ENCODE measurements around the gene APOBEC3H. TPM values are rescaled to one million over a fixed set of nuclear protein-coding genes. Genes with fewer than 3 reads are reported as not detected.

Gene APOBEC3H
- total RNA-seq, 1 donor from 2014 or later: not detected

DNA sequence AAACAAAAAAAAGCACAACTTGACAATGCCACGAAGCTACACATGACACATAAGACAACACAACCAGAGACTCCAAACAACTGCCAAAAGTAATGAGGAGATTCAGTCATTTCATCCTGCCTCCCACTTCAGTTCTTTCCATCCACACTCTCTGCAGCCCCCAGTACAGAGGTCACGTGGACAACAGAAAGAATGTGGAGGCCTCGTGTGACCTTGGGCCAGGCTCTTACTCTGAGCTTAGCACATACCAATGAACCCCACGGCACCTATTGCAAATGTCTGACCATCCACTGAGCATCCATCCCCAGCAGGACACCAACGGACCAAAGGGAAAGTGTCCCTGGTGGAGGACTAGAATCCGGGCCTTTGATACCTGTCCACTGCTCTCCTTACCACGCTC, 42.9 kb downstream of the APOBEC3H start:
- Mint-ChIP-seq H3K4me1 (ENCODE audit: unreplicated experiment) (no peaks in the 10 kb centered on the region), H3K27ac (ENCODE audit: unreplicated experiment) (no peak overlapping the region), H3K4me3 (ENCODE audit: unreplicated experiment) (no peak overlapping the region)

DNA sequence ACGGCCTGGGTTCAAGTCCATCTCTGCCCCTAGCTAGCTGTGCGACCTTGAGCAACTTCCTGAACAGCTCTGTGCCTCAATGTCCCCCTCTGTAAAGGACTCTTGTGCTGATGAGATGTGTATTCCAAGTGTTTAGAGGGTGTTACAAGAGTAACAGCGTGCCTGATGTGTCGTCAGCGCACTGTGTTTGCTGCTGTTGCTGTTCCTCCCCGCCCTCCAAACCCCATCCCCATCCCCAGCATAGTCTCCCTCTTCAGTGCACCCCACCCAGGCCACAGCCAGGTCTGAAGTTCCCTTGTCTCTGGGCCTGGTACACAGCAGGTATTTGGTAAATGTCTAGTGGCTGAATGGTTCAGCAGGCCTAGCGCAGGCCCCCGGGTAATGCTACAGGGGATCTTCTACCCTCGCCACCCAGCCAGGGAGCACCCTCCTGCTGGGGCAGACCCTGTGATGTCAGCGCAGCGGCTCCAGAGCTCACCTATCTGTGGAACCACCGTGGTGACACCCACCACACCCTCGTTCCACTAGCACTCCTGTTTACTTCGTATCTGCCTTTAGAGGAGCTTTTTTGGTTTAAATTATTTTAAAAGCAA, 45.1 kb downstream of the APOBEC3H start:
- Mint-ChIP-seq H3K36me3 (ENCODE audit: low read depth, unreplicated experiment) (no peaks in the 10 kb centered on the region), H3K4me3 (ENCODE audit: unreplicated experiment) (no peak overlapping the region), H3K27me3 (ENCODE audit: unreplicated experiment) (peaks cover 5% of the 10 kb centered on the region), H3K27ac (ENCODE audit: unreplicated experiment) (no peak overlapping the region), H3K4me1 (ENCODE audit: unreplicated experiment) (no peaks in the 10 kb centered on the region), H3K9me3 (ENCODE audit: unreplicated experiment) (no peaks in the 10 kb centered on the region)
- TF ChIP-seq, protein P1, sequence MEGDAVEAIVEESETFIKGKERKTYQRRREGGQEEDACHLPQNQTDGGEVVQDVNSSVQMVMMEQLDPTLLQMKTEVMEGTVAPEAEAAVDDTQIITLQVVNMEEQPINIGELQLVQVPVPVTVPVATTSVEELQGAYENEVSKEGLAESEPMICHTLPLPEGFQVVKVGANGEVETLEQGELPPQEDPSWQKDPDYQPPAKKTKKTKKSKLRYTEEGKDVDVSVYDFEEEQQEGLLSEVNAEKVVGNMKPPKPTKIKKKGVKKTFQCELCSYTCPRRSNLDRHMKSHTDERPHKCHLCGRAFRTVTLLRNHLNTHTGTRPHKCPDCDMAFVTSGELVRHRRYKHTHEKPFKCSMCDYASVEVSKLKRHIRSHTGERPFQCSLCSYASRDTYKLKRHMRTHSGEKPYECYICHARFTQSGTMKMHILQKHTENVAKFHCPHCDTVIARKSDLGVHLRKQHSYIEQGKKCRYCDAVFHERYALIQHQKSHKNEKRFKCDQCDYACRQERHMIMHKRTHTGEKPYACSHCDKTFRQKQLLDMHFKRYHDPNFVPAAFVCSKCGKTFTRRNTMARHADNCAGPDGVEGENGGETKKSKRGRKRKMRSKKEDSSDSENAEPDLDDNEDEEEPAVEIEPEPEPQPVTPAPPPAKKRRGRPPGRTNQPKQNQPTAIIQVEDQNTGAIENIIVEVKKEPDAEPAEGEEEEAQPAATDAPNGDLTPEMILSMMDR (IDR thresholded peaks at IDR 0.05; ENCODE audit: unreplicated experiment): no peak
- DNase-seq (ENCODE audit: low spot score): no peak

More for the DNA sequence above, 42.9 kb downstream of the APOBEC3H start:
- TF ChIP-seq, protein P1 (IDR thresholded peaks at IDR 0.05; ENCODE audit: unreplicated experiment): no peak
- no peaks in the 10 kb centered on the region for H3K36me3 Mint-ChIP-seq (ENCODE audit: low read depth, unreplicated experiment)
- DNase-seq (ENCODE audit: low spot score): no peak
- peaks cover 7% of the 10 kb centered on the region for H3K27me3 Mint-ChIP-seq (ENCODE audit: unreplicated experiment)
- H3K9me3 Mint-ChIP-seq (ENCODE audit: unreplicated experiment): no peaks in the 10 kb centered on the region

DNA sequence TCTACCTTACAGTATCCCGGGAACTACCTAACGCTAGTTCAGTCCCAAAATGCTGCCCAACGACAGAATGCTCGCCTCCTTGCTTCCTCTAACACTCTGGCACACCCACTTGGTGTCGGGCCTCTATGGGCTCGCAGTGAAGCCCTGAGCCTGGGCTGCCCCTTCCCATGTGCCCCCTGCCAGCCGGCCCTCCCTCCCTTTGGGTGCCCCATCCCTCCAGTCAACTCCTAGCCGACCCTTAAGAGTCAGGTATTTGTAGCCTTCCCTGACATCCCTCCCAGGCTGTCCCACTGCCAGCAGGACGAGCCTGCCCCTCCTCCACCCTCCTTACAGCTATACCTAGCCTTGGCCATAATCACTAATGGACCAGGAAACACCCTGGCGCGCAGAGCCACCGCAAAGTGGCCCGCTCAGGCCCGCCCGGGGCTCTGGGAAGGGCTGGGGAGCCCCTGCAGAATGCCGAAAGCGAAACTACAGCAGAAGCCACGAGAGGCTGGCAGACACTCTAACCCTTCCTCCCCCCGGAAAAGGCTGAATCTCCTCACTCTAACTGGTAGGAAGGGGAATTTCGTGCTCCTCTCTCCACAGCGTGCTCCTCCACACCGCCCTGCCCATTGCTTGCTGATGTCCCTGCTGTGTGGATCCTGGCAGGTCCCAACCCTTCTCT, 47.2 kb downstream of the APOBEC3H start:
- no peak for DNase-seq (ENCODE audit: low spot score)
- Mint-ChIP-seq H3K4me1 (ENCODE audit: unreplicated experiment) (no peaks in the 10 kb centered on the region), H3K36me3 (ENCODE audit: low read depth, unreplicated experiment) (no peaks in the 10 kb centered on the region), H3K27me3 (ENCODE audit: unreplicated experiment) (peaks cover 5% of the 10 kb centered on the region), H3K4me3 (ENCODE audit: unreplicated experiment) (peak overlapping the region; percentile 63), H3K9me3 (ENCODE audit: unreplicated experiment) (no peaks in the 10 kb centered on the region), H3K27ac (ENCODE audit: unreplicated experiment) (no peak overlapping the region)
- TF ChIP-seq, protein P1 (IDR thresholded peaks at IDR 0.05; ENCODE audit: unreplicated experiment): no peak

DNA sequence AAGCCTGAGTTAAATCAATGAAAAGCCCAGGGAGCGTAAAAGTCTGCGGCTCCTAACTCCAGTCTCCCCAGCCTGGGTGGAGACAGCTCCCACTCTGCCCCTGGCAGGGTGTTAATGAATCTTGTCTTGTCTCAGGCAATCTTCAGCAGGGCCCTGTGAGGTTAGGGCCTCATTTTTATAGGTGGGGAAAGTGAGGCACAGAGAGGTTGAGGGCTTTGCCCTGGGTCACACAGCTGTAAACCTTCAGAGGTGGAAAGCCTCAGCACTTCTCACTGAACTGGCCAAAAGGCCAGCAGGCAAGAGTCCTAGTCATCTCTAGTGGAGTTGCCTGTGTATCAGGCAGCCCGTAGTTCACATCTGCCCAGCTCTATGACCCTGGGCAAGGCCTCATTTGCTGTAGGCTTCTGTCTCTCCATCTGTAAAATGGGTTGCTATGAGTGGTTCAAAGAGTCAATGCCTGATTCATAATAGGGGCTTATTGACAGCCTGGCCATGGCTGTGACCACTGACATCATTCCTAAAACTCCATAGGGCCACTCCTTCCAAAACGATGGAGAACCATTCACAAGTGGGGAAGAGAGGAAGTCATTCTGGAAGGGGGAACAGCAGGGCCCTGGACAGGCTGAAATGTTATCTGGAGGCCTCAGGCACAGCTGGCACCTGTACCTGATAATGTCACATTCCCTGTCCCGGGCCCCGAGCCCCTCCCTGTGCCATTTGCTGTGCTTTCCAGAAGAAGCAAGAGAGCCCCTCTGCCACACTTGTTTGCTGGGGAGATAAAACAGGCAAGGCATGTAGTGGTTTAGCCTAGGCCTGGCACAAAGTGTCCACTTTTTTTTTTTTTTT, 49.4 kb downstream of the APOBEC3H start:
- Mint-ChIP-seq H3K4me1 (ENCODE audit: unreplicated experiment) (no peaks in the 10 kb centered on the region), H3K27ac (ENCODE audit: unreplicated experiment) (no peak overlapping the region), H3K27me3 (ENCODE audit: unreplicated experiment) (peaks cover 8% of the 10 kb centered on the region), H3K4me3 (ENCODE audit: unreplicated experiment) (peak overlapping the region; percentile 71), H3K9me3 (ENCODE audit: unreplicated experiment) (no peaks in the 10 kb centered on the region), H3K36me3 (ENCODE audit: low read depth, unreplicated experiment) (no peaks in the 10 kb centered on the region)
- TF ChIP-seq, protein P1 (IDR thresholded peaks at IDR 0.05; ENCODE audit: unreplicated experiment): no peak
- DNase-seq (ENCODE audit: low spot score): no peak

Data from endothelial cell (in vitro differentiated cells).